Liver (tissue), 3 donors: ENCODE results near the gene RUBCN.
"Not testable (repeated sequence)": the region's sequence is repeated elsewhere in the genome, so short reads cannot be mapped to it uniquely, and the experiment has no call there.

Experiments
- CTCF ChIP-seq: fragments of 150-350 bp; IDR thresholded peaks from 2 replicates; pipeline ENCODE4 v1.5.1; 2017; ENCODE audit warnings: improper control_type of control experiment, low read depth, low read length; ENCODE audit not compliant: missing input control
- FOXA2 ChIP-seq: IDR thresholded peaks from 2 replicates; pipeline ENCODE4 v1.6.1; 2016; ENCODE audit warnings: antibody characterized with exemption
- RAD21 ChIP-seq, 2 donors: IDR thresholded peaks; 2 replicates each; pipeline ENCODE4 v1.6.1; 2016; ENCODE audit warnings: antibody characterized with exemption in 2 of 2, mild to moderate bottlenecking in 2 of 2
- TAF1 ChIP-seq: conservative IDR thresholded peaks from 2 replicates; pipeline ENCODE4 v1.6.1; 2016; ENCODE audit warnings: antibody characterized with exemption, mild to moderate bottlenecking
- ZBTB33 ChIP-seq: IDR thresholded peaks from 2 replicates; pipeline ENCODE4 v1.6.1; 2016; ENCODE audit warnings: antibody characterized with exemption
- TF ChIP-seq, protein P1 (sequence below): IDR thresholded peaks from 2 replicates; pipeline ENCODE4 v1.6.1; 2016; ENCODE audit warnings: antibody characterized with exemption
- TF ChIP-seq, protein P2 (sequence below): IDR thresholded peaks from 2 replicates; pipeline ENCODE4 v1.6.1; 2016; ENCODE audit warnings: antibody characterized with exemption, mild to moderate bottlenecking
- donor health status: healthy.
- donor health status: healthy.

DNA sequence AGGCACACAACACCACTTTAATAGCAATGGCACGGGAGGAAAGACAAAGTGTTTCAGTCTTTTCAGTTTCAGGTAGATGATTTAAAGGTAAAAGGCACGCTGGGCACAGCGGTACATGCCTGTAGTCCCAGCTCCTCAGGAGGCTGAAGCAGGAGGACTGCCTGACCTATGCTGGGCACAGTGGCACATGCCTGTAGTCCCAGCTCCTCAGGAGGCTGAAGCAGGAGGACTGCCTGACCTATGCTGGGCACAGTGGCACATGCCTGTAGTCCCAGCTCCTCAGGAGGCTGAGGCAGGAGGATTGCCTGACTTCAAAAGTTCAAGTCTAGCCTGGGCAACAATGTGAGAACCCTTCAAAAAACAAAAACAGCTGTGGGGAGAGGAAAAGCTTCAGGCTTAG is 8.8 kb downstream of the RUBCN start:
- TF ChIP-seq, protein P1, sequence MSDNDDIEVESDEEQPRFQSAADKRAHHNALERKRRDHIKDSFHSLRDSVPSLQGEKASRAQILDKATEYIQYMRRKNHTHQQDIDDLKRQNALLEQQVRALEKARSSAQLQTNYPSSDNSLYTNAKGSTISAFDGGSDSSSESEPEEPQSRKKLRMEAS = not testable (repeated sequence)
- TF ChIP-seq CTCF; ZBTB33; RAD21 (IDR thresholded peaks at IDR 0.05); FOXA2; TAF1: not testable (repeated sequence)
- TF ChIP-seq, protein P2, sequence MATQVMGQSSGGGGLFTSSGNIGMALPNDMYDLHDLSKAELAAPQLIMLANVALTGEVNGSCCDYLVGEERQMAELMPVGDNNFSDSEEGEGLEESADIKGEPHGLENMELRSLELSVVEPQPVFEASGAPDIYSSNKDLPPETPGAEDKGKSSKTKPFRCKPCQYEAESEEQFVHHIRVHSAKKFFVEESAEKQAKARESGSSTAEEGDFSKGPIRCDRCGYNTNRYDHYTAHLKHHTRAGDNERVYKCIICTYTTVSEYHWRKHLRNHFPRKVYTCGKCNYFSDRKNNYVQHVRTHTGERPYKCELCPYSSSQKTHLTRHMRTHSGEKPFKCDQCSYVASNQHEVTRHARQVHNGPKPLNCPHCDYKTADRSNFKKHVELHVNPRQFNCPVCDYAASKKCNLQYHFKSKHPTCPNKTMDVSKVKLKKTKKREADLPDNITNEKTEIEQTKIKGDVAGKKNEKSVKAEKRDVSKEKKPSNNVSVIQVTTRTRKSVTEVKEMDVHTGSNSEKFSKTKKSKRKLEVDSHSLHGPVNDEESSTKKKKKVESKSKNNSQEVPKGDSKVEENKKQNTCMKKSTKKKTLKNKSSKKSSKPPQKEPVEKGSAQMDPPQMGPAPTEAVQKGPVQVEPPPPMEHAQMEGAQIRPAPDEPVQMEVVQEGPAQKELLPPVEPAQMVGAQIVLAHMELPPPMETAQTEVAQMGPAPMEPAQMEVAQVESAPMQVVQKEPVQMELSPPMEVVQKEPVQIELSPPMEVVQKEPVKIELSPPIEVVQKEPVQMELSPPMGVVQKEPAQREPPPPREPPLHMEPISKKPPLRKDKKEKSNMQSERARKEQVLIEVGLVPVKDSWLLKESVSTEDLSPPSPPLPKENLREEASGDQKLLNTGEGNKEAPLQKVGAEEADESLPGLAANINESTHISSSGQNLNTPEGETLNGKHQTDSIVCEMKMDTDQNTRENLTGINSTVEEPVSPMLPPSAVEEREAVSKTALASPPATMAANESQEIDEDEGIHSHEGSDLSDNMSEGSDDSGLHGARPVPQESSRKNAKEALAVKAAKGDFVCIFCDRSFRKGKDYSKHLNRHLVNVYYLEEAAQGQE = not testable (repeated sequence)
